HG03378 (cell line): ENCODE data around the gene CLIP1.
"Not testable (repeated sequence)": the region's sequence is repeated elsewhere in the genome, so short reads cannot be mapped to it uniquely, and the experiment has no call there.

ENCODE experiments used
- ATAC-seq: cut with Tn5 transposase; IDR thresholded peaks from one replicate; pipeline ENCODE4 v1.9.1; 2021; ENCODE audit warnings: mild to moderate bottlenecking, moderate library complexity; ENCODE audit not compliant: unreplicated experiment

Gene CLIP1

DNA sequence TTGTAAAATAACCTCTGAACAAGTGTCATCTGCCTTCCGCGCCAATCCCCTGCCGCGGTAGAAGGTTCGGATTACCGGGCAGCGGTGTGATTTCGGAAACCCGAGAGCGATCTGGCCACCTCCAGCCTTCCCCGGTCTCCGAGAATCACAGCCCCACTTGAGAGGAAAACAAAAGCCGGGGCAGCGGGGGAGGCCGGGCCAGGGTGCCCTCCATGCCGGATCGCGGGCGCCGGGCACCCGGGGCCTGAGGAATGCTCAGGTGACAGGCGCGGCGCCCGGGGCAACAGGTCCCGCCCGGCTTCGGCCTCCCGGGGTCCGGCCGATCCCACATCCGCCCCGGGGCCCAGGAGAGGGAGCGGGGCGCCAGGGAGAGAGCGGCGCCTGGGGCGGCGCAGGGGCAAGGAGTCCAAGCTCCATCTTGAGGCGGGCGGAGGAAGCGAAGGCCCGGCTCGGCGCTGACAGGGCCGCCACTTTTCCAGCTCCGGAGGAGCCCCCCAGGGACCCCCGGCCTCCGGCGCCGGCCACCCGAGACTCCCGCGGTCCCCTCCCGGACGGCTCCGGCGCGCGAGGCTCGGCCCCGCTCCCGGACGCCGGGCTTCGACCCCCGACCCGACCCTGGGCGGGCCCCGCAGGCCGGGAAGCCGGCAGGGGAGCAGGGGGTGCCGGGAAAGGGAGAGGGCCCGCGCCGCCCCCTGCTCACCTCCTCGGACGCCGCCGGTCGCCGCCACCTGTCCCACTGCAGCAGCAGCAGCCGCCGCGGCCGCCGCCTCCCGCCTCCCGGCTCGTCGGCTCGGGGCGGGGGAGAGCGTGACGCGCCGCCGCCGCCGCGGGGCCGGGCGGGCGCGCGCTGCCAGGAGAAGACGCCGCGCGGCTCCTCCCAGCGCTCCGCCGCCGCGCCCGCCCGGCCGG is at the start of gene CLIP1:
CLIP1 (minus strand) TSS at position 849 of the 909 bp plus-strand sequence. CDS start 42,217 bp downstream, outside the sequence.
- ATAC-seq = peak; percentile 39

DNA sequence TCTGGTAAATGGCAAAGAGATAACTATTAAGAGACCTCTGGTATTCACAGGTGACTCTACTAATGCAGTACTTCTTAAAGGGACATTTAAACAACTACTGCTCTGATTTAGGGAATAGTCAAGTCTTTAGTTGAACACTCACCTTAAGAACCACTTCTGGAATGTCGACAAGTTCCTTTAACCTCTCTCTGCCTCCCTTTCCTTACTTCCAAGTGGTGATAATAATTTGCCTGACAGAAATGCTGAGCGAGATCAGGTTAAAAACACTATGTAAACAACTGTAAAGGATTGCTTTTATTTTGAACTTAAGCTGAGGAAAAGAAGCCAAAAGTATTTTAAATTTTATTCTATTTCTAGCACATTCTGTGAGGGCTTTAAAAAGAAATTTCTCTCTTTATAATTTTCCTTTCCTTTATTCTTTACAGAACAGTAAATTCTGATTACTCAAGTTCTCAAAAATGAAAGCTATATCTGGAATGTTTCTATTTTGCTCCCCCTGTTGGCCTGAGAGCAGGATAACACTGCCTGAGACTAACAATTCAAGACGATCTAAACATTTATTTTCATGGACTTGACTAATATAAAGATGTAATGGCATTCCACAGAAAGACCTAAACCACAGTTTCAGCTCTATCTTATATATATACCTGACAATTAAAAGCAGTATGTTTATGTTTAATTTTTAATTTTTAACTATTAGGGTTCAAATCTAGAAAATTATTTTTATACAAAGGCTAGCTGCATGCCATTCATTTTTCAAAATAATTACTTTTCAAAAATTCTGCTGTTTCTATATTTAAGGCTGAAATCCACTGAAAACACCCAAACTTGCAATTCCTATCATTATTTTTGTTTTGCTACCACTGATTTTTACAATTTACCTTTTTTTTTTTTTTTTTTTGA is 49.1 kb upstream of the CLIP1 start:
- no peak for ATAC-seq

DNA sequence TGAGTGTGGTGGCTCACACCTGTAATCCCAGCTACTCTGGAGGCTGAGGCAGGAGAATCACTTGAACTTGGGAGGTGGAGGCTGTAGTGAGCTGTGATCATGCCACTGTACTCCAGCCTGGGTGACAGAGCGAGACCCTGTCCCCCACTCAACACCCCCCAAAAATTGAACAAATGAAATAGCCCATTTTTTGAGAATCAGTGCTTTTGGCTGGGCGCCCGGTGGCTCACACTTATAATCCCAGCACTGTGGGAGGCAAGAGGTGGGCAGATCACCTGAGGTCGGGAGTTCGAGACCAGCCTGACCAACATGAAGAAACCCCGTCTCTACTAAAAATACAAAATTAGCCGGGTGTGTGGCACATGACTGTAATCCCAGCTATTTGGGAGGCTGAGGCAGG is 48.1 kb upstream of the CLIP1 start:
- not testable (repeated sequence) for ATAC-seq

DNA sequence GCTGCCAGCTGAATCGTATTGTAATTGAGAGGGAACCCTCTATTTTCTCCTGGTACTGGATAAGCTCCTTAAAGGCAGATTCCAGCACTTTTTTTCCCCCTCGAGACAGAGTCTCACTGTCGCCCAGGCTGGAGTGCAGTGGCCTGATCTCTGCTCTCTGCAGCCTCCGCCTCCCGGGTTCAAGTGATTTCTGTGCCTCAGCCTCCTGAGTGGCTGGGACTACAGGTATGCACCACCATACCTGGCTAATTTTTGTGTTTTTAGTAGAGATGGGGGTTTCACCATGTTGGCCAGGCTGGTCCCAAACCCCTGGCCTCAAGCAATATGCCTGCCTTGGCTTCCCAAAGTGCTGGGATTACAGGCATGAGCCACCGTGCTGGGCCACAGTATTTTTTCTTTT is 47.4 kb upstream of the CLIP1 start:
- not testable (repeated sequence) for ATAC-seq

DNA sequence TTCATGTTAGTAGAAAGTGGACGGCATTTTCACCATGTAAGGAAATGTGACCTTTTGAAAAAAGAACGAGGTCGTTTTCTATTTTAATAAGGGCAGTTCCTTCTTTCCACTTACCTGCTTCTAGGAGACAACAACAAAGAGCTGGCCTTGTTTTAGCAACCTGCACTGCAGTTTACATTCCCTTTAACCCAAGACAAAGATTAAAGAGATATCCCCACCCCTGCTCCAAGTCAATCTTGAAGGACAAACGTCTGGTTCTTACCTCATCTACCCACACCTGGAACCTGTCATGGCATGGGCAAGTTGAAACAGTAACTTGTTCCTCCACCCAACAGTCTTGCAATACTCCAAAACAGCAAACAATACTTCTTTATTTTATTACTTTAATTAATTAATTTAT is 45.5 kb upstream of the CLIP1 start:
- no peak for ATAC-seq

DNA sequence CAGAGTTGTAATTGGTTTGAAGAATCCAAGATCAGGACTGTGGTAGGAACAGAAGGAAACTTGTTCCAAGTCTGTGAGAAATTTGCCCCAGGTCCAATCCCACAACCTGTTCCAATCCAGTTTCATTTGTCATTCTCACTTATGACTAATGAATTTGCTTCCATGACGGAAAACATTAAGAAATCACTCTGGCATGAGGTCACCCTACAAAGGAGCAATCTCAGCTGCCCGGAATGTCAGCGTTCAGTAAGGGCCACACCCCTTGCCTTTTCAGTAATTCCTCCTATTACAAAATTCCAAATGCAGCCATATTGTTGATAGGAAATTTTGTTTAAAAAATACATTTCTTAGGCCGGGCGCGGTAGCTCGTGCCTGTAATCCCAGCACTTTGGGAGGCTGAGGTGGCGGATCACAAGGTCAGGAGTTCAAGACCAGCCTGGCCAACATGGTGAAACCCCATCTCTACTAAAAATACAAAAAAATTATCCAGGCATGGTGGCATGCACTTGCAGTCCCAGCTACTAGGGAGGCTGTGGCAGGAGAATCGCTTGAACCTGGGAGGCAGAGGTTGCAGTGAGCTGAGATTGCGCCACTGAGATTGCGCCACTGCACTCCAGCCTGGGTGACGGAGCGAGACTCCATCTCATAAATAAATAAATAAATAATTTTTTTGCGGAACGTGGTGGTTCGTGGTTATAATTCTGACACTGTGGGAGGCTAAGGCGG is 42.0 kb upstream of the CLIP1 start:
- not testable (repeated sequence) for ATAC-seq

DNA sequence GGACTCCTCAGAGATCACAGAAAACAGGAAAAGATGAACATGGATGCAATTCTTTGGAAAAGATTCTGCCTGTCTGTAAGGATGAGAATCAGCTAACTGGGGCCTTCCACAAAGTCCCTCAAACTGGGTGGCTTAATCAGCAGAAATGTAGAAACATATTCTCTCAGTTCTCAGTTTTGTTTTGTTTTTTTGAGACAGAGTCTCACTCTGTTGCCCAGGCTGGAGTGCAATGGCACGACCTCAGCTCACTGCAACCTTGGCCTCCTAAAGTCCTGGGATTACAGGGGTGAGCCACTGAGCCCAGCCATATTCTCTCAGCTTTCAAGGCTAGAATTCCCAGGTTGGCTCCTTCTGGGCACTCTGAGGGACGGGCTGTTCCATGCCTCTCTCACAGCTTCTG is 38.2 kb upstream of the CLIP1 start:
- ATAC-seq = no peak

DNA sequence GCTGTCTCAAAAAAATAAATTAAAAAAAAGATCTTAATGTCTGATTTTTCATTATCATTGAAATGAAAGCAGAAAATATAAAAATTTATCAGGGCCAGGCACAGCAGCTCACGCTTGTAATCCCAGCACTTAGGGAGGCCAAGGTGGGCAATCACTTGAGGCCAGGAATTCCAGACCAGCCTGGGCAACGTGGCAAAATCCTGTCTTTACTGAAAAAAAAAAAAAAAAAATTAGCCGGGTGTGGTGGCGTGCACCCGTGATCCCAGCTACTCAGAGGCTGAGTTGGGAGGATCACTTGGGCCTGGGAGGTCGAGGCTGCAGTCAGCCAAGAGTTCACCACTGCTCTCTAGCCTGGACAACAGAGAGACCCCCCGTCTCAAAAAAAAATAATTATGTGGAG is 37.6 kb upstream of the CLIP1 start:
- no peak for ATAC-seq

DNA sequence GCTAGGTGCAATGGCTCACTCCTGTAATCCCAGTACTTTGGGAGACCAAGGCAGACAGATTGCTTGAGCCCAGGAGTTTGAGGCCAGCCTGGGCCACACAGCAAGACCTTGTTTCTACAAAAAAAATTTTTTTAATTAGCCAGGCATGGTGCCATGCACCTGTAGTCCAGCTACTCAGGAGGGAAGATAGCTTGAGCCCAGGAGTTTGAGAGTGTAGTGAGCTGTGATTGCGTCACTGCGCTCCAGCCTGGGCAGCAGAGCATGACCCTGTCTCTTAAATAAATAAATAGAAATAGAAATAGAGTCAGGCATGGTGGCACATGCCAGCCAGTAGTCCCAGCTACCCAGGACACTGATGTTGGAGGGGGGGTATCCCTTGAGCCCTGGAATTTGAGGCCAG is 36.7 kb upstream of the CLIP1 start:
- ATAC-seq = no peak

DNA sequence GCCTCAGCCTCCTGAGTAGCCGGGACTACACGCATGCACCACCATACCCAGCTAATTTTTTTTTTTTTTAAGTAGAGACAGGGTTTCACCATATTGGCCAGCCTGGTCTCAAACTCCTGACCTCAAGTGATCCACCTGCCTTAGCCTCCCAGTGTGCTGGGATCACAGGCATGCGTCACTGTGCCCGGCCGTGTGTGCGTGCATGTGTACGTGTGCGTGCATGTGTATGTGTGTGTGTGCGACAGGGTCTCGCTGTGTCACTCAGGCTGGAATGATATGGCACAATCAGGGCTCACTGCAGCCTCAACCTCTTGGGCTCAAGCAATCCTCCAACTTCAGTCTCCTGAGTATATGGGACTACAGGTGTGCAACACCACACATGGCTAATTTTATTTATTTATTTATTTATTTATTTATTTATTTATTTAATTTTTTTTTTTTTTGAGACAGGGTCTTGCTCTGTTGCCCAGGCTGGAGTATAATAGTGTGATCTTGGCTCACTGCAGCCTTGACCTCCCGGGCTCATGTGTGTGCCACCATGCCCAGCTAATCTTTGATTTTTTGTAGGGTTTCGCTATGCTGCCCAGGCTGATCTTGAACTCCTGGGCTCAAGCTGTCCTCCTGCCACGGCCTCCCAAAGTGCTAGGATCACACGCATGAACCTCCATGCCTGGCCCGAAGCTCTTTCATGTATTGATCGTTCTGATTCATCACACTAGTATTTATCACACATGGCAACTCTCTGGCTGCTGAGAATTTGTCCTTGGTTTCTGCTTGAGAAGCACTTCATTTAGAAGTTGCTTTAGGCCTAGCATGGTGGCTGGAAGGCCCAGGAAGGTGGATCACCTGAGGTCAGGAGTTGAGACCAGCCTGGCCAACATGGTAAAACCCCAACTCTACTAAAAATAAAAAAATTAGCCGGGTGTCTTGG is 35.9 kb upstream of the CLIP1 start:
- no peak for ATAC-seq

DNA sequence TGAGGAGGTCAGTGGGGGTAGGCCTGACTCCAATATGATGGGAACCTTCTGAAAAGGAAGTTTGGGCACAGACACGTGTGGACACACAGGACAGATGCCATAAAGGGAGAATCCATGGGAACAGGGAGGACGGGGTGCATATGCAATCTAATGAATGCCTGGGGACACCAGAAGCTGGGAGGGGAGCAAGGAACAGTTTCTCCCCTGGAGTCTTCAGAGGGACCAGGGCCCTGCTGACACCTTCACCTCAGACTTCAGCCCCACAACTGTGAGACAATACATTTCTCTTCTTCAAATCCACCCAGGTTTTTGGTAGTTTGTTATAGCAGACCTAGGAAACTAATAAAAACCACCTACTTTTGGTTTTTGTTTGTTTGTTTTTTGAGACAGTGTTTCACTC is 35.2 kb upstream of the CLIP1 start:
- no peak for ATAC-seq

DNA sequence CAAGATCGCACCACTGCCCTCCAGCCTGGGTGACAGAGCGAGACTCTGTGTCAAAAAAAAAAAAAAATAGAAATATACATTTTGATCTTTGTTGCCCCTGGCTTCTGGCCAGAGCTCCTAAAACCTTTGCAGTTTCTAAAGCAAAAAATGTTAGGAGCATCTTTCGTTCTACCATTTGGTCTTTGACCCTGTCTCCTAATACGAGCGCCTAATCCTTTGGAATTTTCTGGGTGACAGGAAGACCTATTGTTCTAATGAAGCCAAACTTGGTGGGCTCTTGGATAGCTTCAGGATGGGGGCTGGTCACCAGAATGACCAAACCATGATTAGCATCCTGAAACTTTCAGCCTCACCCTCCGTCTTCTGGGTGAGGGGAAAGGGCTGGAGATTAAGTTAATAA is 32.3 kb upstream of the CLIP1 start:
- ATAC-seq = no peak

DNA sequence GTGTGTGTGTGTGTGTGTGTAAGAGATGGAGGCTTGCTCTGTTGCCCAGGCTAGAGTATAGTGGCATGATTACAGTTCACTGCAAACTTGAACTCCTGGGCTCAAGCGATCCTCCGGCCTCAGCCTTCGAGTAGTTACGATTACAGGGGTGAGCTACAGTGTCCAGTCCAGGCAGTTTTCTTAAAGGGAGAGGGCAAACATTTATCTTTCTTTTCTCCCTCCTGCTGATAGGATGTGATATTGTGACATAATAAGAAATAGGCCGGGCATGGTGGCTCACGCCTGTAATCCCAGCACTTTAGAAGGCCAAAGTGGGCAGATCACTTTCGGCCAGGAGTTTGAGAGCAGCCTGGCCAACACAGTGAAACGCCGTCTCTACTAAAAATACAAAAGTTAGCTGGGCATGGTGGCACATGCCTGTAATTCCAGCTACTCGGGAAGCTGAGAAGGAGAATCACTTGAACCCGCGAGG is 31.8 kb upstream of the CLIP1 start:
- no peak for ATAC-seq

DNA sequence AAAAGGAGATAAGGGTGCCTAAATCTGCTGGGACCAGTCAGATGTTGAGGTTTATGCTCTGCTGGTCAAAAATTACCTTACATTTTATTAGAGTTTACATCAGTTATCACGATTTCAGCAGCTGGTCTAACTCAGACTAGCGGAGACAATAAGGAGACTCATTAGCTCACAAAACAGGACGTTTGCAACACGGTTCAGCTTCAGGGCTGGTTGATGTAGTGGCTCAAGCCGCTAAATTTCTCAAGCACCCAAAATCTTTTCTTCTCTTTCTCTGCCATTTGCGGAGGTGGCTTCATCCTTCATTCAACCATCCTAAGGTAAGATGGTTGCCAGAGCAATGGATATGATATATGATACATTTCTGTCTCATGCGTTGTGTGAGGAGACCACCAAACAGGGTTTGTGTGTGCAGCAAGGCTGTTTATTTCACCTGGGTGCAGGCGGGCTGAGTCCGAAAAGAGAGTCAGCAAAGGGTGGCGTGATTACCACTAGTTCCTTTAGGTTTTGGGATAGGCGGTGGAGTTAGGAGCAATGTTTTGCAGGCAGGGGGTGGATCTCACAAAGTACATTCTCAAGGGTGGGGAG is 30.3 kb upstream of the CLIP1 start:
- ATAC-seq = no peak

DNA sequence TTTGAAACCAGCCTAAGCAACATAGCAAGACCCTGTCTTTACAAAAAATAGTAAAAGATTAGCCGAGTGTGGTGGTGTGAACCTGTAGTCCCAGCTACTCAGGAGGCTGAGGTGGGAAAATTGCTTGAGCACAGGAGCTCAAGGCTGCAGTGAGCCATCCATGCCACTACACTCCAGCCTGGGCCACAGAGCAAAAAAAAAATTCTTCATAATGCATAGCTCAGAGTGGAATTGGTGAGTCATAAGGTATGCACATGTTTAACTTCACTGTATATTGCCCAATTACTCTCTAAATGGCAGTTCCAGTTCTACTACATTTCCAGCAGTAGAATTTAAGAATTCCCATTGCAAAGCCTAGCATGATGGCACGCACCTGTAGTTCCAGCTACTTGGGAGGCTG is 26.8 kb upstream of the CLIP1 start:
- no peak for ATAC-seq

DNA sequence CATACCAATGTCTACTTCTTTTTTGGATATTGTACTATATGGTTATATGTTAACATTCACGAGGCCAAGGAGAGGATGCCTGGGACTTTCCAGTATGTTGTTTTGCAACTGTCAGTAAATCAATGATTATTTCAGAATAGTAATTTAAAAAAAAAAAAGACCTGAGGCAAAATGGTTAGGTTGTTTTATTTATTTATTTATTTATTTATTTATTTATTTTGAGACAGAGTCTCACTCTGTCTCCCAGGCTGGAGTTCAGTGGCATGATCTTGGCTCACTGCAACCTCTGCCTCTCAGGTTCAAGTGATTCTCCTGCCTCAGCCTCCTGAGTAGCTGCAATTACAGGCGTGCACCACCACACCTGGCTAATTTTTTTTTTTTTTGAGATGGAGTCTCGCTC is 25.4 kb upstream of the CLIP1 start:
- not testable (repeated sequence) for ATAC-seq

DNA sequence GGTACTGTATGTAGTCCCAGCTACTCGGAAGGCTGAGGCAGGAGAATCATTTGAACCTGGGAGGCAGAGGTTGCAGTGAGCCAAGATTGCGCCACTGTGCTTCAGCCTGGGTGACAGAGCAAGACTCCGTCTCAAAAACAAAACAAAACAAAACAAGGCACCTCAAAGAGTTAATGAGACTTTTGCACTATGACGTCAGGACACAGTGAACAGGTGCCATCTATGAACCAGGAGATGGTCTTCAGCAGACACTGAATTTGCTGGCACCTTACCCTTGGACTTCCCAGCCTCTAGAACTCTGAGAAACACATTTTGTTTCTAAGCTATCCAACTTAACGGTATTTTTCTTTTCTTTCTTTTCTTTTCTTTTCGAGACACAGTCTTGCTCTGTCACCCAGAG is 23.9 kb upstream of the CLIP1 start:
- ATAC-seq = not testable (repeated sequence)

DNA sequence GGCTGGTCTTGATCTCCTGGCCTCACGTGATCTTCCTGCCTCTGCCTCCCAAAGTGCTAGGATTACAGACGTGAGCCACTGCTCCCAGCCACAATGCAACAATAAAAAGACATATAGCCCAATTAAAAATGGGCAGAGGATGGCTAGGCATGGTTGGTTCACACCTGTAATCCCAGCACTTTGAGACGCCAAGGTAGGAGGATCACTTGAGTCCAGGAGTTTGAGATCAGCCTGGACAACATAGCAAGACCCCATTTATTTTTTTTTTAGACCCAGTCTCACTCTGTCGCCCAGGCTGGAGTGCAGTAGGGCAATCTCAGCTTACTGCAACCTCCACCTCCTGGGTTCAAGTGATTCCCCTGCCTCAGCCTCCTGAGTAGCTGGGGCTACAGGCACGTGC is 21.6 kb upstream of the CLIP1 start:
- ATAC-seq = not testable (repeated sequence)

DNA sequence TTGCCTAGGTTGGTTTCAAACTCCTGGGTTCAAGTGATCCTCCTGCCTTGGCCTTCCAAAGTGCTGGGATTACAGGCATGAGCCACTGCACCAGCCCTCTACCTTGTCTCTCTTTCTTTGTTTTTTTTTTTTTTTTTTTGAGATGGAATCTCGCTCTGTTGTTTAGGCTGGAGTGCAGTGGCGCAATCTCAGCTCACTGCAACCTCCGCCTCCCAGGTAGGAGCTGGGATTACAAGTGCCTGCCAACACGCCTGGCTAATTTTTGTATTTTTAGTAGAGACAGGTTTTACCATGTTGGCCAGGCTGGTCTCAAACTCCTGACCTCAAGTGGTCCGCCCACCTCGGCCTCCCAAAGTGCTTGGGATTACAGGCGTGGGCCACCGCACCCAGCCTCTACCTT is 16.4 kb upstream of the CLIP1 start:
- ATAC-seq = not testable (repeated sequence)
